Cardiac fibroblast (primary cell): ENCODE data around the gene GABRG3.

Source experiments
- DNase-seq, 2 donors: peaks; one replicate each; pipeline versions ENCODE4 v3.0.0 to v3.0.0-alpha.2; 2010; ENCODE audit warnings: low read depth in 2 of 2
- H3K4me3 ChIP-seq, 2 donors: replicated peaks in 1 of 2; 1 replicate in 1 of 2; 2 replicates in 1 of 2; pipeline ENCODE4 v1.5.1; 2011; ENCODE audit warnings: low read depth in 2 of 2, low read length in 2 of 2, mild to moderate bottlenecking in 2 of 2, moderate library complexity in 1 of 2
- TF ChIP-seq, protein P1 (sequence below): IDR thresholded peaks from one replicate; pipeline ENCODE4 v1.5.1; 2011; ENCODE audit warnings: low read depth, mild to moderate bottlenecking, low read length, inconsistent platforms

Gene GABRG3

DNA sequence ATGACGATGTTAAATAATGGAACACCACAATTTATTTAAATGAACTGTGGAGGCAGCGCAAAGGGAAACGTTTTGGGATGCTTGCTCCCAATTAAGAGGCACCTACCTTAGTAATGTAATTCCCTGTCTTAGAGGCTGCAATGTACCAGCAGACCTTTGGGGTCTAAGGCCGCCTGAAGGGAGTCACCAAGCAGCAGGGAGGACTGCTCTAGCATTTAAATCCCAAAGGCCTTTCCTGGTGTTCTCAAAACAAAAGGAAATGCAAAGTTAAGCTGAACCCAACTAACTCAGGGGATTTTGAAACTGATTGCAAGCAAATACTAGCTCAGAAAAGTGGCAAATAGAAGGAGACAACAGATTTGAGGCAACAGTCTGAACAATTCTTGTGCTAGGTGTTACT is 510.8 kb downstream of the GABRG3 start:
- TF ChIP-seq, protein P1, sequence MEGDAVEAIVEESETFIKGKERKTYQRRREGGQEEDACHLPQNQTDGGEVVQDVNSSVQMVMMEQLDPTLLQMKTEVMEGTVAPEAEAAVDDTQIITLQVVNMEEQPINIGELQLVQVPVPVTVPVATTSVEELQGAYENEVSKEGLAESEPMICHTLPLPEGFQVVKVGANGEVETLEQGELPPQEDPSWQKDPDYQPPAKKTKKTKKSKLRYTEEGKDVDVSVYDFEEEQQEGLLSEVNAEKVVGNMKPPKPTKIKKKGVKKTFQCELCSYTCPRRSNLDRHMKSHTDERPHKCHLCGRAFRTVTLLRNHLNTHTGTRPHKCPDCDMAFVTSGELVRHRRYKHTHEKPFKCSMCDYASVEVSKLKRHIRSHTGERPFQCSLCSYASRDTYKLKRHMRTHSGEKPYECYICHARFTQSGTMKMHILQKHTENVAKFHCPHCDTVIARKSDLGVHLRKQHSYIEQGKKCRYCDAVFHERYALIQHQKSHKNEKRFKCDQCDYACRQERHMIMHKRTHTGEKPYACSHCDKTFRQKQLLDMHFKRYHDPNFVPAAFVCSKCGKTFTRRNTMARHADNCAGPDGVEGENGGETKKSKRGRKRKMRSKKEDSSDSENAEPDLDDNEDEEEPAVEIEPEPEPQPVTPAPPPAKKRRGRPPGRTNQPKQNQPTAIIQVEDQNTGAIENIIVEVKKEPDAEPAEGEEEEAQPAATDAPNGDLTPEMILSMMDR: no peak
- H3K4me3 ChIP-seq: no peak overlapping the region
- no peak for DNase-seq

DNA sequence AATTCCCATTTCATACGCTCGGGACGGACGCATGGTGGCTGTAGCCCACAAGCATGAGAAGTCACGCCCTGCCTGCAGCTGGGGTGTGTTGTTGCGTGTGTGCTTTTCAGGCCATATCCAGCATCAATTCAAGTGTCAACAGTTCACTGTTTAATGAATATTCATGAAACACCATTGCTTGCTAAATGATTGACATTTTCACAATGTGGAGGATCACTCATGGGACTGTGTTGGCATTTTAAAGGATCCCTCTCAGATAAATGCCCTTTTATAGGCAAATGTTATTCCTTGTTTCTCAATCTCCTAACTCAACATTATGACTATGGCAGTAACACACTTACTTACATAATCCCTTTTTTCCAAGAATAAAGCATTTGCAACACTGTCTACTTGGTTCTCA is 511.3 kb downstream of the GABRG3 start:
- DNase-seq: no peak
- TF ChIP-seq, protein P1: no peak
- H3K4me3 ChIP-seq: no peak overlapping the region

DNA sequence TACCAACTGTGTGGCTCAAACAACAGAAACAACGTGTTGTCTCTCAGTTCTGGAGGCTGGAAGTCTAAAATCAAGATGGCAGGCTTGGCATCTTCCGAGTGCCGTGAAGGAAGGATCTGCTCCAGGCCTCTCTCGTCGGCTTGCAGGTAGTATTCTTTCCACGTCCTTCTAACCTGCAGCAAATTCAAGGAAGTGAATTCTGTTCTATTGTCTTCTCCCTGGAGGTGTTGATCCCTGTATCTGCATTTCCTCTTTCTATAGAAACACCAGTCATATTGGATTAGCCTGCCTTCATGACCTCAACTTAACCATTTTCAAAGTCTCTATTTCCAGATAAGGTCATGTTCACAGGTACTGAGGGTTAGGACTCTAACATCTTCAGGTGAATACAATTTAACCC is 512.1 kb downstream of the GABRG3 start:
- TF ChIP-seq, protein P1: no peak
- DNase-seq: no peak
- H3K4me3 ChIP-seq: no peak overlapping the region

DNA sequence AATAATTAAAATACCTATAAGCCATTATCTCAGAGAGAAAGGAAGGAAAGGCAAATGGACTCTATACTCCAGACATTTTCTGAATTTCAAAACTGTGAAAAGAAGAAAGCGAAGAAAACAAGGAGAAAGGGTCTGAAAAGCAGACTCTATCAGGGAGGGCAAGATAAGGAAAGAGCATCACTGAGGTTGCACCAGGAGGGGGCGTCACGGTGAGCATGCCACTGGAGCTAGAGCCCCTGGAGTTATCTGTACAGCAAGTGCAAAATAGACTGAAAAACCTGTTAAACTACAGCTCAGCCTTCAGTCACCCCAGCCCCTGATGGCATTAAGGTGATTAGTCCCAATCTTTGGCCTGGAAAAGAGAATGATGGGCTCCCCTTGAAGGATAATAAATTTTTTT is 514.3 kb downstream of the GABRG3 start:
- DNase-seq: no peak
- no peak overlapping the region for H3K4me3 ChIP-seq
- TF ChIP-seq, protein P1: no peak

DNA sequence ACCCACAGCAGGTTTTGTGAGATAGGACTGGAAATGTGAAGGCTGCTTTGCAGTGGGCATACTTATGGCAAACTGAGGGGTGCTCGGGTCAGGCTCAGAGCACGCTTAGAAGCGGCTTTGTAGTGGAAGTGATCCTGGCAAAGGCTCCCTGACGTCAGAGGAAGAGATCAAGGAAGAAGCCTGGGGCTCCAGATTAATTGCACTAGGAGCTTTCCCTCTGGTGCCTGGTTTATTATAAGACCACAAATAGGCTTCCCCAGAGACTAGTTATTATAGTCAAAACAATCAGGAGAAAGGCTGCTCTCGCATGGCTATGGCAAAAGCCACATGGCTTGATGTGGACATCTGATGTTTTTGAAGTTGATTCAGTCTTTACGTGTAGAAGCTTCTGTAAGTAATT is 515.1 kb downstream of the GABRG3 start:
- no peak overlapping the region for H3K4me3 ChIP-seq
- no peak for DNase-seq
- TF ChIP-seq, protein P1: no peak

DNA sequence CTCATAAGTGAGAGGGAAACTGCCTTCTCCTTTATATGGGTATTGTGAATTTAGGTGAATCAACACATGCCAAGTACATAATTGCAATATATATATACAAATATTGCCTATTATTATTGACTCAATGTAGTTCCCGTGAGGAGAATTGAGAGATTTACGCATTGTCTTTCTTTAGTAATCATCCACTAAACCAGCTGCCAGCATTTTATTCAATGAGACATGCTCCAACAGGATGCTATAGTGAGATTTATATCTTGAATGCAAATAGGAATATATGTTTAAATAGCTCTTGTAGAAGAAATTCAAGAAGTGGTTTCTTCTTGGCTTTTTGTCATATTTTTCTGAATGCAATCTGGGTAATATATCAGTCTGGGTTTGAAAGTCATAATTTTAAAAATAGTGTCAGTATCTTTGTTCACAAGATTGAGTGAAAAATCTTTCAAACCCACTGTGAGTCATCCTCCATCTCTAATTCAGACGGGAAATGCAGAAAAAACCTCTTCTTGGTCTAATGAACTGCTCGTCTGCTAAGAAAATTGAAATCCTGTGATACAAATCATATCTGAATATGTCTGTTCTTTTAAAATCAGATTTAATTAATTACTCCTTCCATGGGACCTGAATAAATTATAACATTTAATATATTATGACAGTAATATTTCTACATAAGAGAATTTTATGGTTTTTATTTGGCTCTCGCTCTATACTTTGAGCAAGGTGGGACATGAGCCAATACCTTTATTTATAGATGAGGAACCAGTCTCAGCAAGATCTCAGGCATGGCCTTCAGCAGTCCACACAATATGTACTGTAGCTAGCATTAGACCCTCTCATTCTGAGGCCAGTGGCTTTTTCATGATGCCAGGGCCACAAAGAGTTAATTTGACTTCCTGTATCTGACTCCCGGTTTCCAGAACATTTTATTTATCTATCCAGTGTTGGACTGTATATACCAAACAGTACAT is 516.0 kb downstream of the GABRG3 start:
- TF ChIP-seq, protein P1: no peak
- DNase-seq: no peak
- no peak overlapping the region for H3K4me3 ChIP-seq
